ENCODE data around the gene LONP2.

GRCh38 chr16:48280546-48280945, 36.4 kb downstream of the LONP2 start:
- TF ChIP-seq CTCF (IDR thresholded peaks at IDR 0.05): no peak
- no peak for TF ChIP-seq EZH2 (IDR thresholded peaks at IDR 0.05)
- TF ChIP-seq EZH2phosphoT487 (IDR thresholded peaks at IDR 0.05): no peak

Measured in neural progenitor cell (in vitro differentiated cells).